Colonic mucosa (tissue), 4 donors: ENCODE measurements around the gene MLLT10. TPM values are rescaled to one million over a fixed set of nuclear protein-coding genes. Genes with fewer than 3 reads are reported as not detected.
A peak's percentile ranks its signal among the peaks of the same experiment; 100 is the strongest.

Experiments used
- DNase-seq: peaks from one replicate; pipeline ENCODE4 v3.0.0-alpha.2; 2020
- H3K27ac ChIP-seq: fragments of 200-600 bp; one replicate; pipeline ENCODE4 v1.8.0; 2021
- H3K27me3 ChIP-seq: fragments of 200-600 bp; one replicate; pipeline ENCODE4 v1.8.0; 2021
- H3K36me3 ChIP-seq: fragments of 200-600 bp; one replicate; pipeline ENCODE4 v1.8.0; 2021
- H3K4me1 ChIP-seq: fragments of 200-600 bp; one replicate; pipeline ENCODE4 v1.8.0; 2021; ENCODE audit warnings: mild to moderate bottlenecking
- H3K4me3 ChIP-seq: fragments of 200-600 bp; one replicate; pipeline ENCODE4 v1.8.0; 2021
- H3K9ac ChIP-seq, 2 donors: one replicate each; pipeline ENCODE4 v1.7.0; 2013; ENCODE audit warnings: control low read depth in 2 of 2, low read depth in 2 of 2, low read length in 2 of 2
- H3K9me3 ChIP-seq: fragments of 200-600 bp; one replicate; pipeline ENCODE4 v1.8.0; 2021
- intact Hi-C: fragments of 100-400 bp; cut with DNase I; formaldehyde crosslinking; loops from one replicate; pipeline ENCODE4 v1.14.1; 2022
- total RNA-seq, 2 donors: library from RNA; stranded (reverse); fragmentation: NEBNext Ultra II Directional in 1 of 2; extraction: Animal tissue kit (Norgen Biotek cat#: 25700) in 1 of 2; gene quantifications; one replicate each; pipeline ENCODE4 v1.2.1, GENCODE V29; 2021
- TF ChIP-seq, protein P1 (sequence below): fragments of 200-600 bp; IDR thresholded peaks from one replicate; pipeline ENCODE4 v1.8.0; 2022; ENCODE audit warnings: antibody characterized with exemption, mild to moderate bottlenecking
- donor health status: healthy.
- donor health status: DM: no; HTN: no; CAD: no.
- donor health status: DM: no; HTN: no; CAD: no.

Gene MLLT10
- total RNA-seq, 2 donors from 2014 or later = 17.8 to 25.1 TPM

GRCh38 chr10:21727452-21728168 is 193.6 kb downstream of the MLLT10 start:
- Histone ChIP-seq H3K27ac (no peak overlapping the region), H3K9me3 (no peaks in the 10 kb centered on the region), H3K9ac (no peak overlapping the region), H3K27me3 (no peaks in the 10 kb centered on the region), H3K4me1 (peaks cover 11% of the 10 kb centered on the region), H3K36me3 (no peaks in the 10 kb centered on the region), H3K4me3 (no peak overlapping the region)
- TF ChIP-seq, protein P1, sequence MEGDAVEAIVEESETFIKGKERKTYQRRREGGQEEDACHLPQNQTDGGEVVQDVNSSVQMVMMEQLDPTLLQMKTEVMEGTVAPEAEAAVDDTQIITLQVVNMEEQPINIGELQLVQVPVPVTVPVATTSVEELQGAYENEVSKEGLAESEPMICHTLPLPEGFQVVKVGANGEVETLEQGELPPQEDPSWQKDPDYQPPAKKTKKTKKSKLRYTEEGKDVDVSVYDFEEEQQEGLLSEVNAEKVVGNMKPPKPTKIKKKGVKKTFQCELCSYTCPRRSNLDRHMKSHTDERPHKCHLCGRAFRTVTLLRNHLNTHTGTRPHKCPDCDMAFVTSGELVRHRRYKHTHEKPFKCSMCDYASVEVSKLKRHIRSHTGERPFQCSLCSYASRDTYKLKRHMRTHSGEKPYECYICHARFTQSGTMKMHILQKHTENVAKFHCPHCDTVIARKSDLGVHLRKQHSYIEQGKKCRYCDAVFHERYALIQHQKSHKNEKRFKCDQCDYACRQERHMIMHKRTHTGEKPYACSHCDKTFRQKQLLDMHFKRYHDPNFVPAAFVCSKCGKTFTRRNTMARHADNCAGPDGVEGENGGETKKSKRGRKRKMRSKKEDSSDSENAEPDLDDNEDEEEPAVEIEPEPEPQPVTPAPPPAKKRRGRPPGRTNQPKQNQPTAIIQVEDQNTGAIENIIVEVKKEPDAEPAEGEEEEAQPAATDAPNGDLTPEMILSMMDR = no peak
- DNase-seq = peak; percentile 67
- intact Hi-C loops = loop anchor here (10.0 kb wide), 1 partner anchor 193 kb away; the partner anchor contains the start of gene MLLT10

DNA sequence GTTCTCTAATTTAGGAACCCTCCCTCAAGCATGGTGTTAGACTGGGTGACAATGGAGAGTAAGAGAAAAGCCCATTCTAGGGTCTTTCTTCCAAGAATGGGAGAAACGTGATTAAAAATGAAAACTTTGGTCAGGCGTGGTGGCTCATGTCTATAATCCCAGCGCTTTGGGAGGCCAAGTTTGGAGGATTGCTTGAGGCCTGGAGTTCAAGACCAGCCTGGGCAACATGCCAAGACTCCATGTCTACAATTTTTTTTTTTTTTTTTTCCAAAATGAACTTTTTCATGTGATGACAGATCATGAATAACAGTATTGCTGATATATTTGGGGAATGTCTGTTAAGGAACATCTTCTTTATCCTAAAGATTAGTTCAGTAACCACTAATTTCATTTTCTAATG is 194.6 kb downstream of the MLLT10 start:
- no peaks in the 10 kb centered on the region for H3K27me3 ChIP-seq
- no peak overlapping the region for H3K9ac ChIP-seq
- DNase-seq = no peak
- no peaks in the 10 kb centered on the region for H3K9me3 ChIP-seq
- no peaks in the 10 kb centered on the region for H3K36me3 ChIP-seq
- intact Hi-C loops = loop anchor here (10.0 kb wide), 1 partner anchor 194 kb away; the partner anchor contains the start of gene MLLT10
- H3K4me3 ChIP-seq = no peak overlapping the region
- TF ChIP-seq, protein P1 = no peak
- H3K4me1 ChIP-seq = peaks cover 11% of the 10 kb centered on the region
- no peak overlapping the region for H3K27ac ChIP-seq

DNA sequence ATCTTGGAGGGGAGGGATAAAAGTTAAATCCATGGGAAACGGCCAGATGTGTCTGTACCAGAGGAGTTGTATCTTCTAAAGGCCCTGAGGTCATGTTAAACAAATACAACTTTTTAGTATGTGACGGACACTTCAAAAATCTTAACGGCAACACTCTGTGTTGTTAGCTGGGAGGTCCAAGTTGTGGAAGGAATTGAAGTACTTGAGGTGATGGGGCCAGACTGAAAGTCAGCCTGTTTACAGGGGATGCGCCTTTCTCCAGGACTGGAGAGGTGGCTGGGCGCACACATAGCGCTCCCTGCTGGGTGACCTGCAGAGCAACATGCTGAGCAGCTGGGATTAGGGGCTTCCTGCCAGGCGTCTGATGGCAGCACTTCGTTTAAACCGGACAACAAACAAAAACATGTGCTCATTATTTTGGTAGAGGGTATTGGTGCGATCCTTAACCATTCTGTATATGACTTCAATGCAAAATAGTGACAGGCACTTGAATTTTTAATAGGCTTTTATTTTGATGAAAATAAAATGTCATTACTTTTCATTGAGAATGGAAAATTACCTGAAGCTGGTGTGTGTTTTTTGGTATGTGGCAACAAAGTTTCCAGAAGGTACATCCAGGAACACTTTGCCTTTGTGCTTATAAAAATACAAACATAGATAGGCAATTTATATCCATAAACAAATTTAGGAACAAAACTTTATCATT is 198.2 kb downstream of the MLLT10 start:
- intact Hi-C loops = loop anchor here (5.0 kb wide), 1 partner anchor 235 kb away; no protein-coding TSS in a partner anchor
- DNase-seq = no peak
- no peaks in the 10 kb centered on the region for H3K36me3 ChIP-seq
- H3K9ac ChIP-seq = no peak overlapping the region
- H3K4me1 ChIP-seq = no peaks in the 10 kb centered on the region
- no peaks in the 10 kb centered on the region for H3K9me3 ChIP-seq
- H3K27me3 ChIP-seq = no peaks in the 10 kb centered on the region
- TF ChIP-seq, protein P1 = peak; percentile 65
- no peak overlapping the region for H3K27ac ChIP-seq
- H3K4me3 ChIP-seq = no peak overlapping the region

DNA sequence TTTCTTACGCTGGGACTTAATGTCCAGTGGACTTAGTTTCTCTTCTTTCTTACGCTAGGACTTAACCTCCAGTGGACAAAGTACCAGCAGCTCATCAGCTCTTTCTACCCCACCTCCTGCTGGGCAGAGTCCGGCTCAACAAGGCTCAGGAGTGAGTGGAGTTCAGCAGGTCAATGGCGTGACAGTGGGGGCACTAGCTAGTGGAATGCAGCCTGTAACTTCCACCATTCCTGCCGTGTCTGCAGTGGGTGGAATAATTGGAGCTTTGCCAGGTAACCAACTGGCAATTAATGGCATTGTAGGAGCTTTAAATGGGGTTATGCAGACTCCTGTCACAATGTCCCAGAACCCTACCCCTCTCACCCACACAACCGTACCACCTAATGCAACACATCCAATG is 199.7 kb downstream of the MLLT10 start:
- H3K9ac ChIP-seq = no peak overlapping the region
- H3K36me3 ChIP-seq = no peaks in the 10 kb centered on the region
- TF ChIP-seq, protein P1 = no peak
- H3K4me1 ChIP-seq = no peaks in the 10 kb centered on the region
- H3K27me3 ChIP-seq = no peaks in the 10 kb centered on the region
- no peak overlapping the region for H3K4me3 ChIP-seq
- no peaks in the 10 kb centered on the region for H3K9me3 ChIP-seq
- no peak overlapping the region for H3K27ac ChIP-seq
- no peak for DNase-seq
- intact Hi-C loops = loop anchor here (5.0 kb wide), 1 partner anchor 236 kb away; no protein-coding TSS in a partner anchor

GRCh38 chr10:21737106-21737505 is 203.1 kb downstream of the MLLT10 start:
- Histone ChIP-seq H3K27ac (no peak overlapping the region), H3K36me3 (no peaks in the 10 kb centered on the region)
- intact Hi-C loops = no loop called here

More at GRCh38 chr10:21737106-21737505, 203.1 kb downstream of the MLLT10 start:
- no peaks in the 10 kb centered on the region for H3K27me3 ChIP-seq
- TF ChIP-seq, protein P1 = no peak
- H3K4me1 ChIP-seq = no peaks in the 10 kb centered on the region
- no peak for DNase-seq
- no peak overlapping the region for H3K9ac ChIP-seq
- H3K9me3 ChIP-seq = no peaks in the 10 kb centered on the region
- no peak overlapping the region for H3K4me3 ChIP-seq
